HepG2 (cell line): Measurements from ENCODE around the gene MKNK1. TPM values are rescaled to one million over a fixed set of nuclear protein-coding genes. Genes with fewer than 3 reads are reported as not detected.

Source experiments
- ATAC-seq: fragments of 200-7000 bp; cut with Tn5 transposase; 3 replicates; pipeline ENCODE4 v1.9.1; 2020; ENCODE audit warnings: mild to moderate bottlenecking, moderate library complexity
- BruUV-seq: library from RNA; stranded (reverse); fragments of 400-500 nt; replicated peaks from 2 replicates; lab custom pipeline; 2021; lab: Mats Ljungman, UMichigan
- CTCF ChIA-PET: fragments of 300-600 bp; formaldehyde crosslinking; extraction: SDS; loops from one replicate; lab custom pipeline; 2021; ENCODE audit warnings: low total read pairs, inconsistent platforms, low intra/inter-chr PET ratio; lab: Yijun Ruan, JAX
- POLR2A ChIA-PET: fragments of 350-600 bp; sonication (Branson Sonifier 250); formaldehyde crosslinking; loops from one replicate; lab custom pipeline; 2020; ENCODE audit warnings: antibody characterized with exemption, inconsistent platforms; lab: Yijun Ruan, JAX
- DNase-seq: peaks from one replicate; pipeline ENCODE4 v3.0.0-alpha.2; 2015; ENCODE audit warnings: low spot score
- FAIRE-seq: peaks from 3 replicates; lab custom pipeline; 2011; peaks lifted over from hg19 to GRCh38; lab: Jason Lieb, UNC
- H2AFZ ChIP-seq: one replicate; pipeline ENCODE4 v1.6.1; 2011; ENCODE audit warnings: low read length, inconsistent platforms
- H3K27ac ChIP-seq: fragments of 300-600 bp; 3 replicates; pipeline ENCODE4 v1.8.0; 2011; ENCODE audit warnings: mixed run types, mild to moderate bottlenecking, mixed read lengths, low read length, inconsistent platforms; ENCODE audit not compliant: insufficient read depth; ENCODE audit errors: extremely low read length
- H3K27me3 ChIP-seq, 2 experiments: fragments of 200-600 bp in 1 of 2; 2 replicates in 1 of 2; 3 replicates in 1 of 2; pipeline versions ENCODE4 v1.6.0 to v1.8.0; 2011; ENCODE audit warnings: low read length in 2 of 2, mild to moderate bottlenecking in 2 of 2, moderate library complexity in 2 of 2, inconsistent platforms in 1 of 2; ENCODE audit not compliant: insufficient read depth in 2 of 2, control insufficient read depth in 1 of 2
- H3K36me3 ChIP-seq, 2 experiments: fragments of 200-600 bp in 1 of 2; replicated peaks in 1 of 2; 2 replicates in 1 of 2; 3 replicates in 1 of 2; pipeline versions ENCODE4 v1.5.1 to v1.8.0; 2011; ENCODE audit warnings: low read length in 2 of 2, inconsistent platforms in 1 of 2; ENCODE audit not compliant: insufficient read depth in 2 of 2, control insufficient read depth in 1 of 2
- H3K4me1 ChIP-seq: 2 replicates; pipeline ENCODE4 v1.5.1; 2012; ENCODE audit warnings: low read length, inconsistent platforms; ENCODE audit not compliant: insufficient read depth
- H3K4me2 ChIP-seq: 2 replicates; pipeline ENCODE4 v1.6.0; 2011; ENCODE audit warnings: low read depth, low read length, inconsistent platforms
- H3K4me3 ChIP-seq, 3 experiments: fragments of 200-600 bp in 1 of 3; sonication (generic), shearing (Covaris generic) in 1 of 3; replicated peaks in 1 of 3; 2 replicates each; pipeline ENCODE4 v1.5.1; 2011 to 2016; ENCODE audit warnings: low read length in 3 of 3, inconsistent platforms in 2 of 3, low read depth in 2 of 3, mild to moderate bottlenecking in 2 of 3, control low read depth in 1 of 3, mixed read lengths in 1 of 3; ENCODE audit not compliant: insufficient read depth in 1 of 3
- H3K79me2 ChIP-seq: one replicate; pipeline ENCODE4 v1.6.1; 2011; ENCODE audit warnings: low read length, inconsistent platforms; ENCODE audit not compliant: insufficient read depth
- H3K9ac ChIP-seq: 2 replicates; pipeline ENCODE4 v1.6.0; 2011; ENCODE audit warnings: mild to moderate bottlenecking, low read depth, low read length, inconsistent platforms; ENCODE audit not compliant: insufficient read depth
- H3K9me3 ChIP-seq: 2 replicates; pipeline ENCODE4 v1.5.1; 2012; ENCODE audit warnings: mild to moderate bottlenecking, low read length
- H4K20me1 ChIP-seq: 2 replicates; pipeline ENCODE4 v1.6.0; 2011; ENCODE audit warnings: inconsistent platforms, mild to moderate bottlenecking, low read length, moderate library complexity; ENCODE audit not compliant: insufficient read depth
- CBX1 ChIP-seq: IDR thresholded peaks from one replicate; pipeline ENCODE4 v1.6.1; 2016; ENCODE audit warnings: antibody characterized with exemption, low read depth
- DZIP1 ChIP-seq: sonication (generic); formaldehyde crosslinking; IDR thresholded peaks from 2 replicates; pipeline ENCODE4 v1.5.0; 2020; ENCODE audit warnings: mild to moderate bottlenecking, missing genetic modification reagents
- E2F2 ChIP-seq: sonication (generic); formaldehyde crosslinking; IDR thresholded peaks from 2 replicates; pipeline ENCODE4 v1.4.0; 2020; ENCODE audit warnings: missing genetic modification reagents, borderline replicate concordance
- ELK4 ChIP-seq: sonication (generic); formaldehyde crosslinking; IDR thresholded peaks from 2 replicates; pipeline ENCODE4 v1.9.0; 2021; ENCODE audit warnings: missing genetic modification reagents, borderline replicate concordance
- MED13 ChIP-seq: sonication (generic); formaldehyde crosslinking; IDR thresholded peaks from 2 replicates; pipeline ENCODE4 v1.5.0; 2020; ENCODE audit warnings: missing genetic modification reagents
- NBN ChIP-seq: fragments of 450-650 bp; conservative IDR thresholded peaks from 2 replicates; pipeline ENCODE4 v1.6.1; 2017
- ZNF431 ChIP-seq: sonication (generic); formaldehyde crosslinking; IDR thresholded peaks from 2 replicates; pipeline ENCODE4 v1.9.0; 2022; ENCODE audit warnings: missing genetic modification reagents, low read depth, mild to moderate bottlenecking, borderline replicate concordance
- ZNF577 ChIP-seq: sonication (generic); formaldehyde crosslinking; IDR thresholded peaks from 2 replicates; pipeline ENCODE4 v1.4.0; 2020; ENCODE audit warnings: mild to moderate bottlenecking, low read depth, missing genetic modification reagents, borderline replicate concordance
- WGBS: methylation state at CpG from one replicate; pipeline ENCODE4 v1.1.6; 2017; ENCODE audit warnings: low lambda C conversion rate; 5-methylcytosine and 5-hydroxymethylcytosine counted together
- in situ Hi-C: cut with HindIII; loops from 2 replicates; pipeline ENCODE4 v1.10.0; 2017; ENCODE audit warnings: low pct_unique_long_range_greater_than_20kb; ENCODE audit not compliant: extremely low pct_ligation_motif_present
- intact Hi-C: fragments of 100-400 bp; cut with micrococcal nuclease; formaldehyde crosslinking; loops from one replicate; pipeline ENCODE4 v1.10.0; 2022; ENCODE audit not compliant: unreplicated experiment
- polyA plus RNA-seq, 8 experiments: library from polyadenylated mRNA; depleted of rRNA in 3 of 8; stranded (reverse) in 7 of 8; unstranded in 1 of 8; fragments of >200 nt; fragmentation: Illumina TruSeq in 4 of 8; extraction: Trizol in 4 of 8; gene quantifications; 2 replicates each; pipeline versions ENCODE4 v1.2.1 to v1.2.3, GENCODE V29; 2011 to 2016; ENCODE audit warnings: low read depth in 4 of 8, missing spikeins in 1 of 8, mixed read lengths in 1 of 8; ENCODE audit not compliant: insufficient read depth in 1 of 8
- total RNA-seq, 5 experiments: library from RNA; depleted of rRNA; stranded (reverse); fragments of >200 nt; fragmentation: Illumina TruSeq; extraction: Trizol; gene quantifications; 2 replicates each; pipeline ENCODE4 v1.2.3, GENCODE V29; 2016; ENCODE audit warnings: low read depth in 1 of 5

Gene MKNK1
- total and polyA plus RNA-seq, 2 of the 13 experiments (the other 11 are each of a cell fraction or from before 2014, with no cell fraction given): 18.5 to 24.1 TPM

- no peaks in the 10 kb centered on the region for H3K9me3 ChIP-seq
- FAIRE-seq (no peak), ATAC-seq (no peak), DNase-seq (no peak)
- in situ Hi-C loops: no loop called here
- no peak overlapping the region for H3K4me2 ChIP-seq
- H3K4me3 ChIP-seq: no peak overlapping the region
- no peaks in the 10 kb centered on the region for H3K79me2 ChIP-seq
- H3K27me3 ChIP-seq: peaks cover 7 to 66% of the 10 kb centered on the region in 2 experiments
- BruUV-seq: no TSS peak
- no peaks in the 10 kb centered on the region; the same call in 1 of the 2 replicates for H3K4me1 ChIP-seq
- 9% methylated on average over 7 of the region's 7 CpGs for WGBS
- intact Hi-C loops: no loop called here
- H4K20me1 ChIP-seq: peaks cover 2% of the 10 kb centered on the region; the same call in 1 of the 2 replicates
- ChIA-PET CTCF (no interaction called here), POLR2A (no interaction called here)
- TF ChIP-seq DZIP1 (CRISPR knock-in tag) (no peak), ELK4 (CRISPR knock-in tag) (no peak), MED13 (CRISPR knock-in tag) (no peak), E2F2 (CRISPR knock-in tag) (no peak), ZNF431 (CRISPR knock-in tag) (no peak), NBN (no peak), ZNF577 (CRISPR knock-in tag) (no peak), CBX1 (no peak)
- H2AFZ ChIP-seq: no peak overlapping the region
- no peak overlapping the region for H3K27ac ChIP-seq
- H3K9ac ChIP-seq: no peak overlapping the region
- H3K36me3 ChIP-seq: no peaks in the 10 kb centered on the region
These were observed 60.7 kb downstream of the MKNK1 start for GRCh38 chr1:46543382-46543760.
